IPS-NIHi7 (cell line): Measurements from ENCODE around the gene MYCBPAP.
A peak's percentile ranks its signal among the peaks of the same experiment; 100 is the strongest.

Experiments
- DNase-seq: peaks from one replicate; pipeline ENCODE4 v3.0.0; 2012; ENCODE audit warnings: mixed read lengths; ENCODE audit errors: extremely low spot score

Gene MYCBPAP

DNA sequence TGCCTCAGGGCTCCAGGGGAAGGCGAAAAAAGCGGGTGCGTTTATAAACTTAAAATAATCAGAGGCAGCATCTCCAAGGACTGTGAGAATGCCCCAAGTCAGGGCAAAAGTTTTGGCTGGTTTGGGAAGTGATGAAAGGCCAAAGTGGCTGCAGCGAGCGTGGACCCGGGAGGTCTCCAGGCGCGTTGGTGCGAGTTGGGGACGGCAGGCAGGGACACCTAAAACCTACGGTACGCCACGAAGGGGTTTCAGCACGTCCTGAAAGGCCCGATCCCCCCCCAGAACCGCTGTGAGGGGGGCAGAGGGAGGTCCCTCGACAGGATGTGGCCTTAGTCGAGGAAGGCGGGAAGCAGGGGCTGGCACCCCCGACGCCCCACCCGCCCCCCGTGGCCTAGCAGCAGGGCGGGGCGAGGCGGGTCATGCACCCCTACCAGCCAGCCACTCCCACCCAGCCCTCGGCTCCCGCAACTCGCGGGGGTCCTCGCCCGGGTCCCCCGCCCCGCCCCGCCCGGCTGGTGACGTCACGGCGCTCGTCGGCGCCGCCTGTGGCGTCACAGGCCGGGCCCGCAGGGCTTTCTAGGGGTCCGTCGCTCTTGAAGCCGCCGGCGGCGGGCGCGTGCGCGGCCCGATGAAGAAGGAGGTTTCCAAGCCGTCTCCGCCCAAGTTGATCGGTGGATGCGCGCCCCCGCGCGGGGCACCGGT lies at the start of gene MYCBPAP:
Gene MYCBPAP (plus strand): TSS at position 569 of the 702 bp plus-strand sequence. CDS start 236 bp downstream, outside the sequence.
- peak; percentile 91 for DNase-seq

DNA sequence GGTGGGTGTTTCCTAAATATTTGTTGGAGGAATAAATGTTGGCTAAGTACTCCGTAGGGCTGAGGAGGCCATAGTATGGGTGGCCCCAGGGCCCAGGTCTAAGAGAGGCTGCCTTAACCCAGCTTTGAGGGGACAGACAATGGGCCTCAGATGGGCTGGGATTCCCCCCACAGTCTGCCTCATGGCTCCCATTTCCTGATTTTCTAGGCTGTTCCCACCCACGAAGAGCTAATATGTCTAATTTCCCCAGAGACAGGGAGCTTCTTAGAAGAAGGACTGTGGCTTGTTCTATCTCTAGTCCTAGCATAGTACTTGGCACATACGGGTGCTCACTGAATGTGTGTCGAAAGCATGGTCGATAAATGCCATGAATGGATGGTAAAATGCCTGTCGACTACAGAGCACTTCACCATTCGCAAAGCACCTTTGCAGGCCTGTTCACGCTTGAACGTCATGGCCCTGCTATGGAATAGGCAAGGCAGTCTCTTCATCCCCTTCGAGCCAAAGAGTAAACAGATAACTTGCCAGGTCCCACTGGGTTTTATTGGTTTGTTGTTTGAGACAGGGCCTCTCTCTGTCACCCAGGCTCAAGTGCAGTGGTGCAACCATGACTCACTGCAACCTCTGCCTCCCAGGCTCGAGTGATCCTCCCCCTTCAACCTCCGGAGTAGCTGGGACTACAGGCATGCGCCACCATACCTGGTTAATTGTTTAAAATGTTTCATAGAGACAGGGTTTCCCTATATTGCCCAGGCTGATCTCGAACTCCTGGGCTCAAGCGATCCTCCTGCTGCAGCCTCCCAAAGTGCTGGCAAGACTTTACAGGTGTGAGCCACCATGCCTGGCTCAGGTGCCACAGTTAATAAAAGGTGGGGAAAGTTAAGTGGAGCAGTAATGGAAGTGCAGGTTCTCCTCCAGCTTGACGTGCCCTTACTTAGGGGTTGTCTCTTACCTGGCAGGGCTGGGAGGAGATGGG lies 49.2 kb upstream of the MYCBPAP start:
- no peak for DNase-seq

DNA sequence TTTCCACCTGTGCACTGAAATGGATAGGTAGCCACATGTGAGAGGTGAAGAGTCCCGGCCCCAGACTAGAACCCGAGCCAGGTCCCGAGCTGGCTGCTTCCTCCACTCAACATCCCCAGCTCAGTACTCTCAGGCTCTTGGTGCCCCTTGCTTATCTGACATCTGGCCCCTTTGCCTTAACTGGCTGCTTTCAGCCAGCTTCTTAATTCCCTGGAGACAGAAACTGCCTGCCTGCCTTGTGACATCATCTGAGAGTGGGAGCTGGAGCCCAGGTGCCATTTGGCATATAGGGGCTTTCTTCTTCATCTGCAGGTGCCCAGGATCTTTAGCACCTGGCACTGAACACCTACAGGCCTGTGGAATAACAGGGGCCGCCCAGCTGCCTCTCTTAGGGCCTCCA lies 48.5 kb upstream of the MYCBPAP start:
- DNase-seq, result no peak

GRCh38 chr17:50460831-50461526 lies 47.3 kb upstream of the MYCBPAP start:
- no peak for DNase-seq

DNA sequence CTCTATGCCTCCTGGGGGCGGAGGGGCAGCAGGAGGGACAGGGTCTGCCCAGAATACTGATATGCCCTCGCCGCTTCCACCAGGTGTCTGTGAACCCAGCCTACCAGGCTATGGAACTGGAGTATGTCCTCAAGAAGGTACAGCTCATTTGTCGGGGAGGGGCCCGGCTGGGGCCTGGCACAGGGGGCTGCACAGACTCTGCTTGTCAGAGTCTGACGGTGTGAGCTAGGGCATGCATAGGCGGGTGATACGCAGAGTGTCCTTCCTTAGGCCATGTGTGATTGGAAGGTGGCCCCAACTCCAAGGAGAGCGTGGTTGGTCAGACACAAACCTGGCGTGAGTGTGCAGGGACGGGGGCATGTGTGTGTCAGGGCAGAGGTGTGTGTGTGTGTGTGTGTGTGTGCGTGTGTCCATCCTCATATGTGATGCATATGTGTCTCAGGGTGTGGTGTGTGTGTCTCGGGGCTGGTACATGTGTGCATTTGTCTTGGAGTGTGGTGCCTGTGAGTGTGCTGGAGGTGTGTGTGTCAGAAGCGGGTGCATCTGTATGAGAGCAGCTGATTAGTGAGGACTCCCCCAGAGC lies 46.6 kb upstream of the MYCBPAP start:
- no peak for DNase-seq

DNA sequence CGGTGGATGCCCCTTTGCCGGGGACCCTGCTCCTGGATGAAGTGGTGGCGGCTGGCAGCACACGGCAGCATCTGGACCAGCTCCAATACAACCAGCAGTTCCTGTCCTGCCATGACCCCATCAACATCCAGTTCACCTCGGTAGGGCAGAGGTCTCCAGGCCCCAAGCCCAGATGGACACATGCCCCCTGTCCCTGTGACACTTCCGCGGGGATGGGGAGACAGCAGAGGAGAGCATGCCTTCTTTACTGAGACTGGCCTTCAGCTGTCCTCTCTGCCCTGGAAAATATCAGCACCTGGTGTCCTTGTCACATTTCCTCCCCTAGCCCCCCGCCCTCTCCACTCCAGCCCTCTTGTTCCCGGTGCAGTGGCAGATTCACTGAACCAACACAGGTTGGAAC lies 45.8 kb upstream of the MYCBPAP start:
- DNase-seq, result no peak

- no peak for DNase-seq
Observed at GRCh38 chr17:50464121-50464520, 44.1 kb upstream of the MYCBPAP start.

DNA sequence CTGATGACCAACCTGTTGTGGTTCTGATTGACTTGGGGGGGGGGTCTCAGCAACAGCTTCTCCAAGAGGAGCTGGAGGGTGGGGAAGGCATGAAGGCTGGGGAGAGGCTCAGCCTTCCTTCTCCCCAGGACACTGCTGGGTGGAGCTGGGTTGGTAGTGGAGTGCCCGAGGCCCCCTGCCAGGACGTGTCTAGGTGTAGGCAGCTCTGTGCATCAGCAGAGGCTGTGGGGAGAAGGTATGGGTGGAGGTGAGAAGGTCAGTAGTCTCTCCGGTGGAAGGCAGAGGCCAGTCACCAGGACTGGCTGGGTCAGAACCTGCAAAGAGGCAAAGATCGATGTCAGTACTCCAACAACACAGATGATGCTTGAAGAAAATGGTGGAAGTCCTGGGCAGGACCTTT lies 43.5 kb upstream of the MYCBPAP start:
- no peak for DNase-seq

DNA sequence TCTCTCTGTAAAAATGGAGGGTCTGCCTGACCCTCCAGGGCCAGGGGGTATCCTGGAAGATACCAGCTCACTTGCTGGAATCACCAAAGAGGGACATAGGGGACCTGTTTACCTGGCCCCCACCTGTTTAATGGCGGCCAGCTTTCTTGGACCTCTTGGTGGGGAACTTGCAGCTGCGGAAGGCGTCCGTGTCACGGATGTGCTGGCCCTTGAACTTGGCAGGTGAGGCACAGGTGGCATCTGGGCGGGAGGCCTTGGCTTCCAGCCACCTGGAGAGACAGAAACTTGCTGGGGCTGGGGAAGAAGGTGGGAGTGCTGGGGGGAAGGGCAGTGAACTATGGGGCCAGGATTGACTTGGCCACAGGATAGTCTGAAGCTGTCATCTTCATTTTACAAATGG lies 43.1 kb upstream of the MYCBPAP start:
- no peak for DNase-seq

DNA sequence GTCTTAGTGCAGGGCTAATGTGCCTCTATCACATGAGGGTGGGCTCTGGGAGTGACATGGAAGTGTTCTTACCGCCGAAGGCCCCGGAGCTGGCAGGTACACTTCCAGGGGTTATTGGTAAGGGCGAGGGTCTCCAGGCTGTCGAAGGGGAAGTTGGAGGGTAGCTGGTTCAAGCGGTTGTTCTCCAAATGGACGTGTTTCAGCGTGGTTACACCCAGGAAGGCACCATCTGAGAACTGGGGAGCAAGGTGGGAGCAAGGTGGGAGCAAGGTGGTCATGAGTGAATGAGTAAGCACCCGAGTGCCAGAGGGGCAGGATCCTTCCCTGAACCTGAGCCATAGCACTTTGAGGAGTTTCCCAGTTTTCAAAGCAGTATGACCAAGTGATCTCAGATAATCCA lies 42.6 kb upstream of the MYCBPAP start:
- no peak for DNase-seq

GRCh38 chr17:50466371-50467113 lies 41.7 kb upstream of the MYCBPAP start:
- no peak for DNase-seq

DNA sequence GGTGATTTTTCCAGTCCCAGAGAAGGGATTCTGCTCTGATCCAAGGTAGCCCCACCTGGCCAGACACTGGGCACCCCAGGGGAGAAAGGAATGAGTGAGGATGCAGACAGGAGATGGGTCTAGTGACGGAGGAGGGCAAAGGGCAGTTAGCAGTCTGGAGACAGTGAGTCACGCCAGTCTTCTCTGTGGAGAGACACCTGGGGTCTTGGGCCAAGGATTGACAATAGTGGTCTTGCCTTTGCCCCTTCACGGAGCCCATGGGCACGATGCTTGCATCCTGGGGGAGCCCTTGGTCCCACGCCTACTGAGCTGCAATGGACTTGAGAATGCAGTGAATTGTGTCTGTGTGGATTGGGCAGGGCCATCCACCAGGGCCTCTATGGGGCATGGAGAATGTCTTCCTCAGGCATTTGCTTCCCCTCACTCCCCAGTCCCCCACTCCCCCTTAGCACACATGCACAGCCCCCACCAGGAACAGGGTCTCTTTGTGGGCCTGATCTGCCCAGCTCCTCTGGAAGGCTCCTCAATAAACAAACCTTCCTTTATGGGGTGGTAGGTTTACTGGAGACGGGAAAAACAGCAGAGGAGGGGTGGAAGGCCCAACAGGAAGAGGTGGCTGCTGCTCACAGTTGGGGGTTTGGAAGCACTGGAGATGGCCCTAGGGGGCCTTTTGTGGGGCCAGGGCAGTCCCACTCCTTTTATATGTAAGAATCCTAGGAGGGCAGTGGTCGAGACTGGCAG lies 41.0 kb upstream of the MYCBPAP start:
- no peak for DNase-seq

DNA sequence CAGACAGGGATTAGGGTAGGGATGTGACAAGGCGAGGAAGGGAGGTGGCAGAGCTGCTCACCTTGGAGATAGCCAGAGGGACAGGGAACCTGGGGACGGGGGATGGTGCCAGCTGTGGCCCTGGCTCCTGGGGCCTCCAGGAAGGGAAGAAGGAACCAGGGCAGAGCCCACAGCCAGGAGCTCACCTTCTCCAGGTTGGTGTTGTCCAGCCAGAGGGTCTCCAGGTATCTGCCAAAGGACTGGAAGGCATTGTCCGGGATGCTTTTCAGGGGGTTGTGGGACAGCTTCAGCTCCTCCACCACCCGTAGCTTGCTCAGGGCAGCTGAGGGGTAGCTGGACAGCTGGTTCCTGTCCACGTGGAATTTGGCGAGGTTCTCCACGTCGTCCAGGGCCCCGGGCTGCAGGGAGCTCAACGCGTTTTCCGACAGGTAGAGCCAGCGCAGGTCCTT lies 40.4 kb upstream of the MYCBPAP start:
- DNase-seq, result no peak

GRCh38 chr17:50468304-50469207 lies 39.7 kb upstream of the MYCBPAP start, which contains the start of gene CHAD:
Gene CHAD (minus strand): TSS chr17:50468880. CDS start chr17:50468813, 67 bp downstream.
- peak; percentile 59 for DNase-seq

- no peak for DNase-seq
Observed at GRCh38 chr17:50469208-50469605, 39.0 kb upstream of the MYCBPAP start.

DNA sequence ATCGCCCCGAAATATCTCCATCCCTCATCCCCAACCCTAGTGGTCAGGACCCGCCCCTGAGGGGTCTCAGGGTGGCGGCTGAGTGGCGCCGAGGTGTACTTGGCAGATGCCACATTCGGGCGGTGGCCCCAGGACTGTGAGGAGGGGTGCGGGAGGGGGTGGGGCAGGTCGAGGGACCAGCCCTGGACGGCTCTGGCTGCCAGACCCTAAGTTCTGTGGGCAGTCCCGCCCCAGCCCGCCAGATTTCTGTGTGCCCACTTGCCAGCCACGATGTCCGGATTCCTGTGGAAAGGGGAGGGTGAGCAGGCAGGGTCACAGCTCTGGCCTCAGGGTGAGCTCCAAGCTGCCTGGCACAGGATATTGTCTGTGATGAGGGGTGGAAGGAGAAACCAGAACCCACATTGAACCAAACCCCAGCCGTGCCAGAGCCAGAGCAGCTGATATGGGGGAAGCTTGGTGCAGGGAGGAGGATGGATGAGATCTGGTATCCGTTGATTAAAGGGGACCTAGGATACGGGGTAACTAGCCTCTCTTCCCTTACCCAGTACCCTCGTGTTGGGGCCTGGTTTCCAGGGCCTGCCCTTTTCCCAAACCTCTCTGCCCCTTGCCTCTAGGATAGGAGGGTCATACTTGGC lies 38.5 kb upstream of the MYCBPAP start:
- DNase-seq, result no peak

DNA sequence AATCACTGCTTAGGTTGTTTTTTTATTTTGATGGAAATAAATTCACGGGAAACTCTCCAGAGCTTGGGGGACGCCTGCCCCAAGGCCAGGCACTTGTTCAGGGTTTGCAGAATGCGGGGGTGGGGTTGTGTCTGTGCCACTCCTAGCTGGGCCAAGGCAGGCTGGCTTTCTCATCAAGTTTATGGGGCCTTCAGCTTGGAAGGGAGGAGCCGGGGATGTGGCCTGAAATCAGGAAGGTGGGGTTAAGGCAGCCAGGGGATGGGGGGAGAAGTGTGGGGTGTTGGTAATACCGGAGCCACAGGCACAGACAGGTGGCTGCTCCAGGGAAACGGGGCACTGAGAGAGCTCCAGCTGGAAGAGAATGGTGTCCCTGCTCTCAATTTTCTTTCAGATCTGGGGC lies 37.8 kb upstream of the MYCBPAP start:
- DNase-seq, result no peak

GRCh38 chr17:50471009-50471905 lies 37.0 kb upstream of the MYCBPAP start:
- no peak for DNase-seq
